Measurements from ENCODE around the gene SNRK.

GRCh38 chr3:43362183-43362582, 75.8 kb downstream of the SNRK start:
- TF ChIP-seq EP300 (IDR thresholded peaks at IDR 0.05), result no peak
- TF ChIP-seq POLR2A (IDR thresholded peaks at IDR 0.05), result no peak
- no peak for TF ChIP-seq CTCF (IDR thresholded peaks at IDR 0.05)
- no peak for TF ChIP-seq POLR2AphosphoS5 (IDR thresholded peaks at IDR 0.05)
